Astrocyte of the cerebellum (primary cell): ENCODE measurements around the gene TMEM132C.
A peak's percentile ranks its signal among the peaks of the same experiment; 100 is the strongest.

ENCODE experiments used
- DNase-seq: peaks from one replicate; pipeline ENCODE4 v3.0.0-alpha.2; 2011; ENCODE audit warnings: low read depth
- H3K4me3 ChIP-seq: 2 replicates; pipeline ENCODE4 v1.5.1; 2011; ENCODE audit warnings: mild to moderate bottlenecking, low read depth, low read length, moderate library complexity
- in situ Hi-C: cut with HindIII; loops from 2 replicates; pipeline ENCODE4 v1.10.0; 2017; ENCODE audit warnings: low sequenced_read_pairs
- TF ChIP-seq, protein P1 (sequence below): IDR thresholded peaks from 2 replicates; pipeline ENCODE4 v1.5.1; 2012; ENCODE audit warnings: low read length, low read depth, moderate library complexity, mild to moderate bottlenecking; ENCODE audit errors: missing control alignments

Gene TMEM132C

DNA sequence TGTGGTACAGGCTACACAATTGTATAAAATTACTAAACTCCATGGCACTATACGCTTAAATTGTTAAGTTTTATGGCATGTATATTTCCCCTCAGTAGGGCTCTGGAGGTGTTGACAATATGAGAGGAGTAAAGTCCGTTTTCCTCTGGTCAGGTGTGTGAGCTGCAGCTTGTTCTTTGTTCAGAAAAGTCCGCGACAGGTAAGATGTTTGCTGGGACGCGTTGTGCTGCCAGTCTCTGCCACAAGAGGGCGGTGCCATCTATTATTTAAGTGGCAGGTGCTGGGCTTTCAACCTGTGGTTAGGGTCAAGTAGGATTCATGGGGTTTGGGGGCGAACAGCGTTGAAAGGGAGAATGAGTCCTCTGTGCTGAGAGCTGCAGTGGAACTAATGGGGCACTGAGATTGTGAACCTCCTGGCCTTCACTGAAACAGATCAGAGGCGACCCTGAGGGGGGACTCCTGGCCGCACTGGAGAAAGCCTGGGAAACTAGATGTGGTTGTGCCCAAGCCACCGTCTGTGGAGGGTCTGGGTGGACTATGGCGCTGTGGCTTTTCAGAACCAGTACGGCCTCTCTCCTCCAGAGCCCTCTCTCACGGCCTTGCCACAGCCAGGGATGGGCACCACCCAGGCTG is 377.8 kb downstream of the TMEM132C start:
- H3K4me3 ChIP-seq: no peak overlapping the region
- TF ChIP-seq, protein P1, sequence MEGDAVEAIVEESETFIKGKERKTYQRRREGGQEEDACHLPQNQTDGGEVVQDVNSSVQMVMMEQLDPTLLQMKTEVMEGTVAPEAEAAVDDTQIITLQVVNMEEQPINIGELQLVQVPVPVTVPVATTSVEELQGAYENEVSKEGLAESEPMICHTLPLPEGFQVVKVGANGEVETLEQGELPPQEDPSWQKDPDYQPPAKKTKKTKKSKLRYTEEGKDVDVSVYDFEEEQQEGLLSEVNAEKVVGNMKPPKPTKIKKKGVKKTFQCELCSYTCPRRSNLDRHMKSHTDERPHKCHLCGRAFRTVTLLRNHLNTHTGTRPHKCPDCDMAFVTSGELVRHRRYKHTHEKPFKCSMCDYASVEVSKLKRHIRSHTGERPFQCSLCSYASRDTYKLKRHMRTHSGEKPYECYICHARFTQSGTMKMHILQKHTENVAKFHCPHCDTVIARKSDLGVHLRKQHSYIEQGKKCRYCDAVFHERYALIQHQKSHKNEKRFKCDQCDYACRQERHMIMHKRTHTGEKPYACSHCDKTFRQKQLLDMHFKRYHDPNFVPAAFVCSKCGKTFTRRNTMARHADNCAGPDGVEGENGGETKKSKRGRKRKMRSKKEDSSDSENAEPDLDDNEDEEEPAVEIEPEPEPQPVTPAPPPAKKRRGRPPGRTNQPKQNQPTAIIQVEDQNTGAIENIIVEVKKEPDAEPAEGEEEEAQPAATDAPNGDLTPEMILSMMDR: peak; percentile 24
- DNase-seq: no peak
- in situ Hi-C loops: no loop called here

DNA sequence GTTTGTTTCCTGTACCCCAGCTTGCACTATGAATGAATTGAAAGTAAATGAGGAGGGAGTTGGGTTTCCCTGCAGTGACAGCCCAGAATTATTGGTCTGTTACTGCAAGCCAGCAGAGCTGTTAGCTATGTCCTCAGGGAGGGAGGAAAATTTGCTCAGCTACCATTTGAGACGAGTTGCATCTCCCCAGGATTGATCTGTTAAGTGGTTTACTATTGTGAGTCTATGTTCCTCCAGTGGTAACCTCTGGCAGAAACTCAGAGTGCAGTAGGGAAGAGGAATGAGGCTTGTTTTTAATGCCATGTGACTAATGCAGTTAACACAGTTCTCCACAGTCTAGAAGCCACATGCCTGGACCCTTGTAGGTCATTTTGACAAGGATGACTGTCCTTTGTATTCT is 382.9 kb downstream of the TMEM132C start:
- in situ Hi-C loops: loop anchor here (5.0 kb wide), 1 partner anchor 33 kb away; no protein-coding TSS in a partner anchor
- DNase-seq: no peak
- TF ChIP-seq, protein P1: no peak
- H3K4me3 ChIP-seq: no peak overlapping the region

DNA sequence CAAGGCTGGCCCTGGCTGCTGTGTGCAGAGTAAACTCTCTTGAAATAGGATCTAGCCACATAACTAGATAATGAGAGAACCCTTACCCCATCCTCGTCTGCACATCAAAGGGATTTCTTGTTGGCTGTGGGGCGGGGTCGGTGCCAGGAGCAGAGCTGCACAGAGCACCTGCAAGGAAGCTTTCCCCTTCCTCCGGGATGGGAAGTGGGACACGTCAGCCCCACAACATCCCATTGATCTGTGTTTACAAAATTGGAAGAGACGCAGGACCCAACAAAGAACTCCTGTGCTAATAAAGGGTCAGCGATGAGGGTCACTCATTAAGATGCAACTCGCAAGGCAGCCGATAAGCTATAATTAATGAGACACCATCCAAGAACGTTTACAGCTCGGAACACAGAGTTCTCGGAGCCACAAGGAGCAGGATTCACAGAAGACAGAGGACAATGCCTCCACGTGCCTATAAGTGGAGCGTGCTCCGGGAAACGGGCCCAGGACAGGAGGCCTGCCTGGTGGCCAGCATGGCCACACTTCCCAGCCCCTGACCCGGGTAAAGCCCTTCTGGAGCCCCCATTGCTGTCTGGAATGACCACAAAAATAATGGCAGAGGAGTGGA is 385.3 kb downstream of the TMEM132C start:
- TF ChIP-seq, protein P1: no peak
- no peak for DNase-seq
- in situ Hi-C loops: loop anchor here (5.0 kb wide), 1 partner anchor 35 kb away; no protein-coding TSS in a partner anchor
- H3K4me3 ChIP-seq: no peak overlapping the region

DNA sequence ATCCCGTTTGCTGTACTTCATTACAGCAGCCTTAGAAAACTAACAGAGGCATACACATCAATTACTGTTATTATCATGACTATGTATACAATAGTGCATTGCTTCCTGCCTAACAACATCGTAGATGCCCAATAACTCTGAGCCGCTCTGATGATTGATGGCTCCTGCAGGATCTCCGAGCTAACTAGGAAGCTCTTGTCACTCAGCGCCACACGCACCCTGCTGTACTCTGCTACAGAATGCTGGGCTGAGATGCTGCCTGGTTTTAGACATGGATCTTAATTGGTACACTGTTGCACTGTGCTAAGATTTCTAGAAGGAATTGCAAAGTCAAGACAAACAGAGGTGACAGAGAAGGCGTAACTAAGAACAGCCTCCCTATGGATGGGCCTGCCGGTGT is 387.5 kb downstream of the TMEM132C start:
- TF ChIP-seq, protein P1: no peak
- no peak overlapping the region for H3K4me3 ChIP-seq
- no peak for DNase-seq
- in situ Hi-C loops: loop anchor here (5.0 kb wide), 1 partner anchor 37 kb away; no protein-coding TSS in a partner anchor

DNA sequence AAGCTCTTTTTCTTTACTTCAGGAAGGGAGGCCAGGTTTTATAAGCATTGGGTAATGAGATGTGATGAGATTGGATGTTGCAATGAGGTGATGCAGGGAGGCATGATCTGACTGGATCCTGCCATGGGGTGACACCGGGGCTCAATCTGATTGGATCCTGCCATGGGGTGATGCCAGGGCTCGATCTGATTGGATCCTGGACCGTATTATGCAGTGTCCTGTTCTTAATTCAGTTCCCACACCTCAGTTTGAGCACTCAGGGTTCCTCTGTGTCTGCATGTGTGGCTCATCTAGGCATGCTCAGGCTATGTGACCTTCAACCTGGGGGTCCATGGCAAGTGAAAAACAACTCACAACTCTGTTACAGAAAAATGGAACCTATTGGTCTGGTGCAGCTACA is 390.4 kb downstream of the TMEM132C start:
- in situ Hi-C loops: no loop called here
- TF ChIP-seq, protein P1: no peak
- no peak for DNase-seq
- H3K4me3 ChIP-seq: no peak overlapping the region

DNA sequence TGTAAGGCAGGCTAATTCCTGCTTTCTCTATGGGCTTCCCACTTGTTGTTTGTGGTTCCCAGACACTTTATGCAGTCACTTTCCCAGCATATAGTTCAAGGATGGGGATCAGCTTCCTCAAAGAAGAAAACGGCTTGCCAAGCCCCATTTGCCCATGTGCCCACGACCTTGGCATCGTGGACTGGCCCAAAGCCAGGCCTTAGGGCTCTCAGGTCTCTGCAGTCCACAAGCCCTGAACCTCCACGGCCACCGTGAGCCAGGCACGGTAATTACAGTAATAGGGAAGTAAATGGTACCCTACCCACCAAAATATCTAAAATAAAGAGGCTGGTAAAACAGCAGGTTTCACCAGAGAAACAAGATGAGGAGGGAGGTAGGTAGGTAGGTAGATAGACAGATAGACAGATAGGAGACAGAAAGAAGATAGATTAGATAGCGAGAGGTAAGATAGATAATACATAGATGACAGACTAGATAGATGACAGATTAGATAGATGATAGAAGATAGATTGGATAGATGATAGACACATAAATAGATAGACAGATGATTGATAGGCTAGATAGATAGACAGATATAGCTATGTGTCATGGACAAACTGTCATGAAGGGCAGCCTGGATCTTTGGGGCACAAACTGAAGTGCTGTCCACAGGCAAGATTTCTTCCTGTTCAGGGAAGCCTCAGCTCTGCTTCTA is 393.7 kb downstream of the TMEM132C start:
- no peak overlapping the region for H3K4me3 ChIP-seq
- in situ Hi-C loops: no loop called here
- DNase-seq: no peak
- TF ChIP-seq, protein P1: no peak
